GM12872 (cell line): ENCODE data around the gene RTP4.

ENCODE experiments used
- TF ChIP-seq, protein P1 (sequence below): IDR thresholded peaks from 3 replicates; pipeline ENCODE4 v1.5.1; 2011; ENCODE audit warnings: low read depth, mild to moderate bottlenecking, low read length, moderate library complexity; ENCODE audit not compliant: insufficient read depth

RTP4 gene

DNA sequence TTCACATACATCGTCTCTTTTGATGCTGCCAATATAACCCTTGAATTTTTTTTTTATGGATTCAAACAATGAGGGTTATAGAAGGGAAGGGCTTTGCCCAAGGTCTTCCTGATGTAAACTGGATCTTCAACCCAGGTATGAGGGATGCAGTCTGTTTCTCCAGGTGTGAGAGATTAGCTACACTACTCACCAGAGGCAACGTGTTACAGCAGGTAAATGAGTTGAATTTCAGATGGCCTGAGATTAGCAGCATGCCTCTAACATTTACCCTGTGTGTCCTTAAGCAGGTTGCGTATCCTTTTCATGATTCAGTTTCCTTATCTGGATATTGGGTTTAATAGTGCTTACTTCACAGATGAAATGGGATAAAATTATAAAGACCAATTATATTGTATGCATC, 1.9 kb downstream of the RTP4 start:
- TF ChIP-seq, protein P1, sequence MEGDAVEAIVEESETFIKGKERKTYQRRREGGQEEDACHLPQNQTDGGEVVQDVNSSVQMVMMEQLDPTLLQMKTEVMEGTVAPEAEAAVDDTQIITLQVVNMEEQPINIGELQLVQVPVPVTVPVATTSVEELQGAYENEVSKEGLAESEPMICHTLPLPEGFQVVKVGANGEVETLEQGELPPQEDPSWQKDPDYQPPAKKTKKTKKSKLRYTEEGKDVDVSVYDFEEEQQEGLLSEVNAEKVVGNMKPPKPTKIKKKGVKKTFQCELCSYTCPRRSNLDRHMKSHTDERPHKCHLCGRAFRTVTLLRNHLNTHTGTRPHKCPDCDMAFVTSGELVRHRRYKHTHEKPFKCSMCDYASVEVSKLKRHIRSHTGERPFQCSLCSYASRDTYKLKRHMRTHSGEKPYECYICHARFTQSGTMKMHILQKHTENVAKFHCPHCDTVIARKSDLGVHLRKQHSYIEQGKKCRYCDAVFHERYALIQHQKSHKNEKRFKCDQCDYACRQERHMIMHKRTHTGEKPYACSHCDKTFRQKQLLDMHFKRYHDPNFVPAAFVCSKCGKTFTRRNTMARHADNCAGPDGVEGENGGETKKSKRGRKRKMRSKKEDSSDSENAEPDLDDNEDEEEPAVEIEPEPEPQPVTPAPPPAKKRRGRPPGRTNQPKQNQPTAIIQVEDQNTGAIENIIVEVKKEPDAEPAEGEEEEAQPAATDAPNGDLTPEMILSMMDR = no peak

- TF ChIP-seq, protein P1 = no peak
Measured at GRCh38 chr3:187375581-187375980, 7.4 kb downstream of the RTP4 start.

GRCh38 chr3:187377842-187378241, 9.7 kb downstream of the RTP4 start:
- TF ChIP-seq, protein P1 = no peak

DNA sequence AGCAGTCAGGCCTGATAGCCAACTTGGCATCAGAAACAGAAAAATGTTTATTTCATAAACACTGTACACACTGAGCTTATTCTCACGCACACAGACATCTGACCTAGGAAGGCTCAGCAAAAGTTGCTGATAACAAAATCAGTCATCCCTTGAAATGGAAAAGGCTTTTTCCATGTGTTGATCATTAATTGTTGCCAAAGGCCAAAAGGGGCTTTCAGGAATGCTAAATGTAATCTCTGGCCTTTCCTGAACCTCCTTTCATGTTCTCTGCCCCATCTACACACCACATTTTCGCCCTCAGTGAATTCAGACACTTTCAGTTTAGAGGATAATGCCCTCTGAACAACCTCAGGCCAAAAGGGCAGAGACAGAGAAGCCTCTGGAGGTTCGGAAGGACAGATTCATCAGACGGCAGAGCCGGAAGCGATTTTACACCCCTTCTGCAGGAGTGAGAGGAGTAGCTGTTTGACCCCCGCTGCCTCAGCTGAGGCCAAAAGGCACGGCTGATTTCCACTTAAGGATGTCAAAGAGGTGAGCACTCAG, 14.5 kb downstream of the RTP4 start:
- TF ChIP-seq, protein P1 = no peak

DNA sequence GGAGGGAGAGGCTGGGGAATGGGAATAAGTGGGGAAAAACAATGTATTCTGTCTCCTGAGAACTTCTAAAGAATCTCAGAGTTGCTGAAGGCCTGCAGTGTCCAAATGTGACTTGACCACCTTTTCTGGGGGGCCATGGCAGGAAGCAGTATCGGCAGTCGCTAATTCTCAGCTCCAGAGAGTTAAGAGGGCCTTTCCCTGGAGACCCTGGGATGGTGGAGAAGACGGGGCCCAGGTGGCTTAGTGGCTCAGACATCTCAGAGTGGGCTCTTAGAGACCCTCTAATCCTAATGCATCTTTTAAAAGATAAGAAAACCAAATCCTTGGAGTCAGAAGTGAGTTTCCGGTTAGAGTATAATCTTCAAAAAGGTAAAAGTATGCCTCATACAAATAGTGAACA, 15.1 kb downstream of the RTP4 start:
- TF ChIP-seq, protein P1 = no peak

GRCh38 chr3:187385296-187385695, 17.1 kb downstream of the RTP4 start:
- TF ChIP-seq, protein P1 = no peak

- TF ChIP-seq, protein P1 = no peak
Measured at GRCh38 chr3:187396661-187397060, 28.5 kb downstream of the RTP4 start.
